HG03097 (cell line): ENCODE results near the gene SAG.
A peak's percentile ranks its signal among the peaks of the same experiment; 100 is the strongest.
"Not testable (repeated sequence)": the region's sequence is repeated elsewhere in the genome, so short reads cannot be mapped to it uniquely, and the experiment has no call there.

ENCODE experiments used
- ATAC-seq: cut with Tn5 transposase; IDR thresholded peaks from one replicate; pipeline ENCODE4 v1.9.1; 2021; ENCODE audit not compliant: unreplicated experiment, low FRiP score

Gene SAG

DNA sequence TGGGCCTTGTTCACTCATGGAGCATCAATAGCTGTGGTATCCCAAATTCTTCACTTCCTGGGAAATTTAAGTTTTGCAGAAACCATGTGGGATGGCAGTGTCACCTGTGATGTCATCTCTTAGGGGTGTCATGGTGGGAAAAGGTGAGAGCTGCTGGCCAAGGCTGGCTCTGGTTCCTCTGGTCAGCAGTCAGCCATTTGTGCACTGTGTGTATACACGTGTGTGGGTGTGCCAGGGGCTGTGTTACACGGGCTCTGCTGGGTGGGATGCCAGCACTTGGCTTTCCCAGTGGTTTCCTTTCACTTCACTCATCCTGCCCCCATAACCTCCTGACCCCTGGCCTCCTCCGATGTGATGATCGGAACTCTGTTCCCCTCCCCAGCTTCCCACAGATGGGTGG lies 21.3 kb downstream of the SAG start:
- no peak for ATAC-seq

DNA sequence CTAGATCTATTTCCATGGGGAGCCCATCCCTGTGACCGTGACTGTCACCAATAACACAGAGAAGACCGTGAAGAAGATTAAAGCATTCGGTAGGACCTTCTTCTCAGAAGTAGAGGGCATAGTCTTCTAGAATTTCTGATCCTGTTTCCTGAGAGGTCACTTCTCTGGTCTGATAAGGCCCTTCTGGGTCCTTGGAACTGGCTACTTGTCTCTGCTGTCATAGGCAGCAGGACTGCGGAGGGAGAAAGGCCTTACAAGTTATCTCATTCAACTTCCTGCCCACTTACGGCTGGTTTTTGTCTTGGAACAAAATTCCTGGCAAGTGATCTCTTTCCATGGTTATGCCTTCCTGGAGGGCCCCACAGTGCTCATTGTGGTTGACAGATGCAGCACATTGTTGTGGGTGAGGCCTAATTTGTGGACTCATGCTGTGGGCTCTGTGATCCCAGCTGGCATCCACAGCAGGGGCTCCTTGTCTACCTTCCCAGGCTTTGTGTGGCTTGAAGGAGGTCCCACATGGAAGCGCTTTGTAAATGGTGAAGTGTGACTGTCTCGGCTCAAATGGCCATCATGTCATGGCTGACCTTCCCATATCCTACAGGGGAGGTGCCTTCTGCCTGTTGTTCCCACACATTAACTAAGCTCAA lies 22.0 kb downstream of the SAG start:
- ATAC-seq: no peak

DNA sequence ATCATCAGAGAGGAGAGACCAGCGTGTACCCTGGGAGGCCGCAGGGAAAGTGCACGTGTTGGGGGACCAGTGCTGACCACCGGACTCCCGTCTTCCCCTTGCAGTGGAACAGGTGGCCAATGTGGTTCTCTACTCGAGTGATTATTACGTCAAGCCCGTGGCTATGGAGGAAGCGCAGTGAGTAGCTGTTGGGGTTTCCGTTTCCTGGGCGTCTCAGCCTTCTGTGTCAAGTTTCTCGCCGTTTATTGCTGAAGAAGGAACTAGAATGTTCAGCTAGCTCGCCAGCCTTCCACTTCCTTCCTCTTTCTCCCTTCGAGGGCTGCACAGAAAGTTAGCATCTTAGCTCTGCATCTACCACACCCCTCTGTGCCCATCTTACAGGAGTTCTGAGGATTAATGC lies 23.9 kb downstream of the SAG start:
- ATAC-seq: peak; percentile 87

DNA sequence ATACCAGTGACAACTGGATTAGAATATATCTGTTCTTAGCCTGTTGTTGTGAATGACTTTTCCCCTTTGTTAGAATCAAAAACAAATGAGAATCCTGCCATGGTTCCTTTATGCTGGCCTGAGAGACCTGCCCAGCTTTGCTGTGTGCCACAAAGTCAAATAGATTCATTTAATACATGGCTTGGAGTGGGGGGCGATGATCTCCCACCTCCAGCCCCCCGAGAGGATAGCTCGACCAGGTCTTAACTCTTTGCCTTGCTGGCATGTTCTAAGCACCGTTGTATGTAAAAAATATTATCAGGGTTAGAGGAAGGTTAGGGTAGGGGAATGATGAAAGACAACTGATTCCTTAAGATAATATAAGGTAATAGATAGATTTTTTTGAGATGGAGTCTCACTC lies 24.5 kb downstream of the SAG start:
- ATAC-seq: no peak

DNA sequence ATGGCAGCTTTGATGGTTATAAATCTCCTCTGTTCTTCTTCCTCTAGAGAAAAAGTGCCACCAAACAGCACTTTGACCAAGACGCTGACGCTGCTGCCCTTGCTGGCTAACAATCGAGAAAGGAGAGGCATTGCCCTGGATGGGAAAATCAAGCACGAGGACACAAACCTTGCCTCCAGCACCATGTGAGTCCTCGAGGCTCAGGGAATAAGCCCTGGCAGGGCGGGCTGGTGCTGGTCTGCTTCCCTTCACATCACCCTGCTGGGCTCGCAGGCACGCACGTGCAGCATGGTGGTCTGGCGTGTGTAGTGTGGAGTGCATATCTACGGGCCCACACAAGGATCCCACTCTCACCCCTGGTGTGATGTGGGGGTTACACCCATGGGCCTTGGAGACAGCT lies 27.3 kb downstream of the SAG start:
- ATAC-seq: no peak

DNA sequence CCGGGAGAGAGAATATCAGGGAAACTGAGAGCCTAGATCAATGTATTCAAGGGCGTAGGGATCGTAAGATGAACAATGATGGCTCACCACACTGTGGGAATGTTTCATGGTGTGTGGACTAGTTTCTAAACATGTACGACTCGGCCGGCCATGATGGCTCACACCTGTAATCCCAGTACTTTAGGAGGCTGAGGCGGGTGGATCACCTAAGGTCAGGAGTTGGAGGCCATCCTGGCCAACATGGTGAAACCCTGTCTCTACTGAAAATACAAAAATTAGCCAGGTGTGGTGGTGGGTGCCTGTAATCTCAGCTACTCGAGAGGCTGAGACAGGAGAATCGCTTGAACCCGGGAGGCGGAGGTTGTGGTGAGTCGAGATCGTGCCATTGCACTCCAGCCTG lies 28.5 kb downstream of the SAG start:
- not testable (repeated sequence) for ATAC-seq

DNA sequence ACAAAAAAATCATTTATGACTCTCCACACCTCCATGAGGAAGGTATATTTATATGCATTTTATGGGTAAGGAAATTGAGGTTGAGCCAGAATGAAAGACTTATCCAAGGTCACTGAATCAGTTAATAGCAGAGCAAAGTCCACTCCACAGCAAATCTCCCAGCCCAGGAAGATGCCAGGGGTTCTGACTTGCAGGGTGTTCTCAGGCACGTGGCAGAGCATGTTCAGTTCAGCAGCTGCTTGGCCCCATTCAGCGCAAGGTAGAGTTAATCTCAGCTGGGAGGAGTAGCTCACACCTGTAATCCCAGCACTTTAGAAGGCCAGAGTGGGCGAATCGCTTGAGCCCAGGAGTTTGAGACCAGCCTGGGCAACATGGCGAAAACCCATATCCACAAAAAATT lies 28.9 kb downstream of the SAG start:
- no peak for ATAC-seq

DNA sequence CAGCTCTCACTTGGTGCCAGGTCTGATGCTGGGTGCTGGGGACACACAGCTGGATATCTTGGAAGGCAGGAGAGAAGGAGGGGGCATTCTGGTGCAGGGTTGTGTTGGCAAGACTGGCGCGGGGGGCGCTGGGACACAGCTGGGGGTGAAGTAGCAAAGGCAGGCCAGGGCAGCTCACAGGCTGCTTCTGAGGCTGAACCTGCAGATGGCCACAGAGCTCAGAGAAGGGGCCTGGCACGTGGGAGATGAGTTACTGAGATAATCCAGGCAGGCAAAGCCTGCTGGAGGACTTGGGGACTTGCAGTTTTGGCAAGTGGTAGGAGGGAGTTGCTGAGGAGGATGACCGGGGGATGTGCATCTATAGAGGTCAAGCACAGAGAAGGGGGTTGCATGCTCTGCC lies 30.4 kb downstream of the SAG start:
- ATAC-seq: no peak

DNA sequence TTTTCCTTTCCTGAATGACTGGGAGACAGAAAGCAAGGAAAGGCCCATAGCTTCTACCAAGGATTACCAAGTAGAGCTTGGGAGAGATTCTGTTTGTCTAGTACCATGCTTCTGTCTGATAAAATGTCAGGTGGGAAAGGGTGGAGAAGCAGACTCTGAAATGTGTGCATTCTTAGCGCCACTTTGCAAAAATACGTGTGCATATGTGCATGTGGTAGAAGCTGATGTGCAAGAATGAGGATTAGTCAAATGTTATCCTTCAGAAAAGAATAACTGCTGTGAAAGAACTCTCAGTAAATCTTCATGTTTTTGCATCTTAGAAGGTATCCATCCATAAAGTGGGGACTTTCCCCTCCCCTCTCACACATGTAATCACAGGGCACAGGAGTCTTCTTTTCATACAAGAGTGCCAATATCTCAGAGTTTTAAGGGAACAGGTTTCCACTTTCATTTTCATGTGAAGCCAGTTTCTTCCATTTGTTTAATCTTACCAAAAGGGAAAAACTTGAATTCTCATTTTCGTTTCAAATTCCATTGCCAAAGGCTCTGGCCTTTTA lies 31.3 kb downstream of the SAG start:
- ATAC-seq: no peak

DNA sequence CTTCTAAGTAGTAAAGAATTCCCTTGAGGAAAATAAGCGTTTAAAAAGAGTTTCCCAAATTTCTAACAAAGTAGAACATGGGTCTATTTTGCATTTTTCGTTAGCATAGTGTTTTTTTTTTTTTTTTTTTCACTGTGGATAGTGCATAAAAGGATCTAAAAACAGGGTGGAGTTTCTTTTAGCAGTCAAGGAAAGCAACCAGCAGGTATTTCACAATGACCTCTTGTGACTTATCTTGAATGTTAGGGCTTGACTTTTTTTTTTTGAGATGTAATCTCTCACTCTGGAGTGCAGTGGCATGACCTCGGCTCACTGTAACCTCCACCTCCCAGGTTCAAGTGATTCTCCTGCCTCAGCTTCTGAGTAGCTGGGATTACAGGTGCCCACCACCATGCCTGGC lies 31.8 kb downstream of the SAG start:
- no peak for ATAC-seq

DNA sequence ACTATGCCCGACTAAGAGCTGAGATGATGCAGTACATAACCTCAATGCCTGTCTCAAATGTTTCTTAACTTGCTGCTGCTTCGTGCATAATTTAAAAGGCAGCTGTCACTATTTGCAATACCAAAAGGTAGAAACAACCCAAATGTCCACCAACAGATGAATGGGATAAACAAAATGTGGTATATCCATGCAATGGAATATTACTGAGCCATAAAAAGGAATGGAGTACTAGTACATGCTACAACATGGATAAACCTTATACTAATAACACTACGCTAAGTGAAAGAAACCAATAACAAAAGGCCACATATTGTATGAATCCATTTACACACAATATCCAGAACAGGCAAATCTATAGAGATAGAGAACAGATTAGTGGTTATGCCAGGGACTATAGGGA lies 33.7 kb downstream of the SAG start:
- ATAC-seq: no peak

DNA sequence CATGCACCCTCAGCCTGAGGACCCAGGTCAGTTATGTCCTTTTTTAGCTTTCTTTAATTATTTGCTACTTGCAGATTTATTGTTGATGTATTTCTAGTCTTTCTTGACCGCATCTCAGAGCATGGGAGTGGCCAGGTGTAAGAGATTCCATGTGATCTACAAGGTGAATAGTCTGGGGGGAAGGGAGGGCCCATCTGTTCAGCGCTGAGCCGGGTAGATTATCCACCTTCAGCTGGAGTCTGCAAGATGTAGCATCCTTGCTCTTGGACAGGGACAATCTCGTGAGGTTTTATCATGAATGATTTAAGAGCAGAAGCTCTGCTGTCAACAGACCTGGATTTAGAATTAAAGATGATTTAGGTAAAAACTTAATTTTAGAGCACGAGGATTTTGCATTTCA lies 34.7 kb downstream of the SAG start:
- ATAC-seq: no peak

DNA sequence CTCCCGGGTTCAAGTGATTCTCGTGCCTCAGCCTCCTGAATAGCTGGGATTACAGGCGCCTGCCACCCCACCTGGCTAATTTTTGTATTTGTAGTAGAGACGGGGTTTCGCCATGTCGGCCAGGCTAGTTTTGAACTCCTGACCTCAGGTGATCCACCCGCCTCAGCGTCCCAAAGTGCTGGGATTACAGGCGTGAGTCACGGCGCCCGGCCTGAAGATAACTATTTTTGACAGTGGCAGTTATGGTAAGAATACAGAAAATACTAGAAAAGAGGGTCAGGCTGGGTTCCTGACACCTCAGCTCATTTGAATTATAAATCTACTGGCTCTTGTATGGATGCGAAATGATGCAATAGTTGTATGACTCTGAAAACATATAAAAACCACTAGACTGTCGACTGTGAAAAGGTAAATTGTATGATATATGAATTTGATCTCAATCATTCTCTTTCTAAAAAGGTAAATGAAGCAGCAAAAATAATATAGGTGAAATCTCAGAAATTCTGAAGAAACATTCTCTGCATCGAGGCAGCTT lies 35.6 kb downstream of the SAG start:
- no peak for ATAC-seq

DNA sequence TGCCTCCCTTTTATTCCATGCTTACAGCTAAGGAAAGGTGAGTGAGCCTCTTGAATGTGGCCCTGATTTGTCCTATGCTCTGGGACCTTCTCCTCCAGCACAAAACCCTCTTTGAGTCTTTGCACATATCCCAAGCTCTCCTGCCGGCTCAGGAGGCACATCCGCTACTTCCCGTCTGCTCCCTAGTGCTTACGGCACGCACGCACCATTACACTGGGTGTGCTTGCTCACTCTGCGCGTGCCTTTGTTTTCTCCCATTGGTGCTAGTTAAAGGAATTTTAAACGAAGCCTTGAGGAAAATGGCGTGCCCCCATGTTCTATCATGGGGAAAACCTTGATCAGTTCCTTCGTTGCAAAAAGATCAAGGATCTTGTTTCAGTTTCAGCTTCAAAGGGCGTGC lies 38.8 kb downstream of the SAG start:
- no peak for ATAC-seq

DNA sequence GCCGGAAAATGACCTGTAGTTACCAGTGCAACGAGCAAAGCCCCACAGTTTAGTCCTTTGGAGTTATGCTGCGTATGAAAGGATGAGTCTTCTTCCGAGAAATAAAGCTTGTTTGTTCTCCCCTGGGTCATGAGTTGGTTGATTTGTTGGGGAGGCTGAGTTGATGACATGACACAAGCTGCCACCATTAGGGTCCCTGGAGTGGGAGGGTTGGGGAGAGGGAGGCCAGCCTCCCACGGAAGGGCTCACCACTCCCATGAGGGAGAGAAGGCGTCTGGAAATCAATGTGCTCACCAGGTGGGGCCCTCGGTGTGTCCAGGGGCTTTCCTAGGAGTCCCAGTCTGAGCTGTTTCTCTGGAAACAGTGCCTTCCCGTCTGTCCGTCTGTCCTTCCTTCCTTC lies 39.3 kb downstream of the SAG start:
- ATAC-seq: no peak

DNA sequence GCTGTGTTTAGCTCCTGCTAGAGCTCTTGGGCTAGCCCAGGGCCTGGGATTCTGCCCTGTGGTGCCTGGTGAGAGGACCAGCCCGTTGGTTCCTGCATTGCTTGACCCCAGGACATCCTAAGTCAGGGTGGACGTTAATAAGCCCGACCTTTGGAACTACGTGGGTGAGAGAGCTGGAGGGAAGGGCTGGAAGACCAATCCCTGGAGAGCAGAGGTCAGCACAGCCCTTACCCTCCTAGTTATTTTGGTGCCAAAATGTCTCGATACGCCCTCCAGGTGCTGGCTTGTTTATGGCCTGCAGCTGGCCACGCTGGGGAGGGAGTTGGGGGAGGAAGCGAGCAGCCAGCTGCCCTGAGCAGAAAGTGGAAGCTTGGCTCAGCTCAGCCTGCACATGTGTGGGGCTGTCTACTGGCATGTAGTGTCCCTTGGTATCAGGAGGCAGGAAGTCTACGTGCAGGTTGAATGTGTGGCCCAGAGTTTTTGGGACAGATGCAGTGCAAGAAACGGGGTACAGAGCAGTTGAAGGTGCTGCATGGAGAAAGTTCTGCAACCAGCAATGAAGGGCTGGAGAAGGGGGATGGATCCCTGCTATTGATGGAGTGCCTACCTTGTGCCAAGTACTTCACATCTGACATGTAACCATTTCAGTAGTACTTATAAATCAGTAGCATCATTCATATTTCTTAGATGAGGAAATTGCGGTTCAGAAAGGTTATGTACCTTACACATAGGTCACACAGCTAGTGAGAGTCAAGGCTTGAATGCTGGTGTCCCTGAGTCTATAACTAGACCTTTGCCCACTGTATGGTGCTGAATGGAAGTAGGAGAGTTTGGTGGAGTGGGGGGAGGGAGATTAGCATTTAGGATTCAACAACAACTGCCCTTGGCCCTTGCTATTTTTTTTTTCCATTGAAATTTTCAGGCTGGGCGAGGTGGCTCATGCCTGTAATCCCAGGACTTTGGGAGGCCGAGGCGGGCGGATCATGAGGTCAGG lies 41.7 kb downstream of the SAG start:
- peak; percentile 48 for ATAC-seq

DNA sequence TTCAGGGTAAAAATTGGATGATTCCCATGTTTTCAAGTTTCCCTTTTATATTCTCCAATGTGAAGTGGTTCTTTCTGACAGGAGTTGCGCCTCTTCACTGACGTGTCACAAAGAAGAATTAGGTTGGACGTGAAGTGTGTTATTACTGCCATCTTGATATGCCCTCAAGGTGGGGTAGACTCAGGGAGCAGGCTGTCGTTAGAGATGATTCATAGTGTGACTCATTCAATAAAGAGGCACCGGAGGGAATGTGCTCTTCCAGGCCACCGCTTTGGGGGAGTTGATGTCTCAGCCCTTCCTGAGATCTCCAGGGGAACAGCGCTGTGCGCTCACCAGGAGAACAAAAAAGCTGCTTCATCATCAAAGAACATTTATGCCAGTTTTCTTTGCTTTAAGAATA lies 43.1 kb downstream of the SAG start:
- no peak for ATAC-seq

DNA sequence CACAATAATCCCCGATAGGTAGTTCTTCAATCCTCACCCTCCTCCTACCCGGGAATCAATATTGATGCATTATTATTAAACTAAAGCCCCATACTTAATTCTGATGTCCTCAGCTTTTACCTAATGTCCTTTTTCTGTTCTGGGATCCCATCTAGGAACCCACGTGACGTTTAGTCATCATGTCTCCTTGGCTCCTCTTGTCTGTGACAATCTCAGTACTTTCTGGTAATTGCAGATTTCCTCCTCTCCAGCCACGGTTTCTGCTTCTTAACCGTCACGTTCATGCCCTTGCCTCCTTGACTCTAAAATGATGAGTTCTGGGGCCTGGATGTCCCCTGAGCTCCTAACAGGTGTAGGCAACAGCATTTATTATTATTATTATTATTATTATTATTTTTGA lies 43.8 kb downstream of the SAG start:
- ATAC-seq: no peak

DNA sequence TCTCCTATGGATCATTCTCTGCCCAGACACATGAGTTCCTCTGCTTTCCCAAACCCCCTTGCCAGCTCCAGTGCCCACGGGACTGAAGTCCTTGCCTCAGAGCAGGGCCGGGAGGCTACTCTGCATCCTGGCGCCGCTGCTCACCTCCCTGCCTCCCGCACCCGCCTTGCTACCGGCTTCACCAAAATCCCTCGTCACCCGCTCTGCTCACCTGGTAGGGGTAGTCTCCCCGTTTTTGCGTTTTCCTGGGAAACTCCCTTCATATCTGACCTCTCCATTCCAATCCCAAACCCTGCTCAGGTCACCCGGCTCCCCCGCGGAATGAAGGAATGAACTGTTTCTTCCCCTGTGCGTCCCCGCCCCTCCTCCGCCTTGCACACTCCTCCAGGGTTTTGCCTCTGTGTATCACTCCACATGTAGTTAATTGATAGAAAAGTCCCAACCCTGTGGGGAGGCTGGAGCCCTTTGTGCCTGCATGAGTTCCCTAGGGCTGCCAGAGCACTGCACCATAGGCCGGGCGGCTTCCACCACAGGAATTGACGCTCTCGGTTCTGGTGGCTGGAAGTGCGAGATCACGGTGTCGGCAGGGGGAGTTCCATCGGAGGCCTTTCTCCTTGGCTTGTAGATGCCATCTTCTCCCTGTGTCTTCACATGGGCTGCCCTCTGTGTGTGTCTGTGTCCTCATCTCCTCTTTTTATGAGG lies 44.7 kb downstream of the SAG start:
- no peak for ATAC-seq

DNA sequence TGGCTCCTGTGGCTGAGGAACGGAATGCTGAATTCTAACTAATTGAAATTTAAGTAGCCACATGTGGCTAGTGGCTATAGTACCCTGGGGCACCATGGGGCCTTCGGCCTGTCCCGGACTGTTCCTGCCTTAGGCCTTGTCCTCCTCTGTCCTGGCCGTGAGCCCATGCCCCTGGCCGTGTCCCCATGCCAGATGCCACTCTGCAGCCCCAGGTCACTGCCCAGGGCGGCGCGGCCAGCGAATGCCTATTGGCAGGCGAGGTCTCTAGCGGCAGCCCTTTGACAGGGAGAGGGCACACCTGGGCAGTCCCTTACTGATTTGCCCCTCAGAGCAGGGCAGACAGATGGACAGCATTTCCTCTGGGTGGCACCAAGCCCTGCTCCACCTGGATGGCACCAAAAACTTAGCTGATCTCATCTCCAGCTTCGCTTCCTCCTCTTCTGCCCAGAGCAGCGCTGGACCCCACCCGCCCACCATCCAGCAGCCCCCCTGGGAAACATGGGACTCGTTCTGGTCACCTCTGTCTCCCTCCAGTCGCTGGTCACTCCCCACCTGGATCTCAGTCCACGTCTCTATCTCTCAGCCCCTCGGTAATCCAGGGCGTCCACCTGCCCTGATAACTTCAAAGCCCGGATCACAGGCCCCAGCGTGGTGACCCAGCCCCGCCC lies 45.6 kb downstream of the SAG start:
- no peak for ATAC-seq
